HG03460 (cell line): ENCODE results near the gene ABCC4.
A peak's percentile ranks its signal among the peaks of the same experiment; 100 is the strongest.

ENCODE experiments used
- ATAC-seq: cut with Tn5 transposase; IDR thresholded peaks from one replicate; pipeline ENCODE4 v1.9.1; 2021; ENCODE audit not compliant: unreplicated experiment

The ABCC4 gene

GRCh38 chr13:95060014-95060519 is 241.2 kb downstream of the ABCC4 start:
- ATAC-seq = no peak

DNA sequence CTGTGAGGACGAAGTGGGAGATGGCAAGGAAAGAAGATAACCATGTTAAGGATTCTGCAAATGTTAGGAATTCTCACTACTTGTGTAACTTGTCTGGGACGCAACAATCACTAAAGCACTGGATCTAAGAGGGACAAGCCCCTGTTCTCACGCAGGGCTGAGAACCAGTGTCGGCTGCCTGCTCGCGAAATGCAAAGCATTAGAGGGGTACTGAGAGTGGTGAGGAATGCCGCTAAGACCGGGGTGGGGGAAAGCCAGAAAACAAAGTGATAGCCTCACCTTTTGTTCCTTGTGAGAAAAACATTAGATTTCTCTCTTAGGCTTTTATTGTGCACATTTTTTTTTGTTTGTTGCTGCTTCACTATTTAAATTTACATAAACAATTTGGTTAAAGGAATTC is 241.9 kb downstream of the ABCC4 start:
- ATAC-seq = no peak

DNA sequence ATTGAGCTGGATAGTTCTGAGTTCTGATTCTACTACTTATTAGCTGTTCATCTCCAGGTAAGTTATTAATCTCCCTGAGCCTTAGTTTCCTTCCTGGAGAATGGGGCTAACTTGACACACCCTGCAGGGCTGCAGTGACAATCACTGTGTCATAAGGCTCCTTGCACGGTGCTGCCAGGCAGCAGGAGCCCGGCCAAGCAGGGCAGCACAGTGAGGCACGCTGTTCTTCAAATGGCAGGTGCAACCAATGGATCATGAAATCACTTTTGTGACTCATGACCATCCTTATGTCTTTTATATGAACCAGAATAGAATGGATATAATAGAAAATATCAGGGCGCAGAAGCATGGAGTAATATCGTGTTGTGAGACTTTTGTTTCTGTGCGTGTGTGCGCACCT is 242.6 kb downstream of the ABCC4 start:
- no peak for ATAC-seq

GRCh38 chr13:95056266-95056665 is 245.0 kb downstream of the ABCC4 start:
- ATAC-seq = no peak

GRCh38 chr13:95050800-95051615 is 250.2 kb downstream of the ABCC4 start:
- no peak for ATAC-seq

DNA sequence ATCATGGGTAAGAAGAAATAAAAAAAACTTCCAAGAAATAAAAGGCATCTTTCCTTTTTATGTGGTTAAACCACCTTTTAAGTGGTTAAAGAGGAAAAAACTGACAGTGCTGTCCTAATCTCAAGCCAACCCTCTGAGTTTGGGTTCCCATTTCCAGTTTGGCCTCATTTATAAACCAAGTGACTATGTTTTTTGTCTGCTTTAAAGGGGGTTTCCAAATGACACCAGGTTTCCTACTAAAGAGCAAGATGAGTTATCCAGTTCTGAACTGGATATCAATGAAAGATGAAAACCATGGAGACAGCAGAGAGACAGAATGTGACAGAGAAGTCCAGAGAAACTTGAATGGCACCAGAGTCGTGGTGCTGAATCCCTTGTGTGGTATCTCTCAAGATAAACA is 251.5 kb downstream of the ABCC4 start:
- no peak for ATAC-seq

GRCh38 chr13:95044452-95045205 is 256.6 kb downstream of the ABCC4 start:
- ATAC-seq = no peak

DNA sequence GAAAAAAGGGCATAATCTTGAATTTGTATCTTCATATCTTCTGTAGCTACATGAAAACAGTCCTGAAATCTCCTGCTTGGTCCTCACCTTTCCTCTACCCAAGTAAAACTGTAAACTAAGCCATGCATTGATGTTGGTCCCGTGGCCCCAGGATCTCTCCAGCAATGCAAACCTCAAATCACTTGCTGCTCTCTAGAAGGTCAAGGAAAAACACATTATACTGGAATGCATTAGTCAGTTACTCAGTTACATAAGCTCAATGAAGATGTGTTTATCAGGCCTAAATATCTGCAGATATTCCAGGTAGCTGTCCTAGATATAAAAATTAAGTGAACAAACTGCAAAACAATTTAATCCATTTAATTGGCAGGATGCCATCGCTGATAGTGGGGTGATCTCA is 261.8 kb downstream of the ABCC4 start:
- no peak for ATAC-seq

DNA sequence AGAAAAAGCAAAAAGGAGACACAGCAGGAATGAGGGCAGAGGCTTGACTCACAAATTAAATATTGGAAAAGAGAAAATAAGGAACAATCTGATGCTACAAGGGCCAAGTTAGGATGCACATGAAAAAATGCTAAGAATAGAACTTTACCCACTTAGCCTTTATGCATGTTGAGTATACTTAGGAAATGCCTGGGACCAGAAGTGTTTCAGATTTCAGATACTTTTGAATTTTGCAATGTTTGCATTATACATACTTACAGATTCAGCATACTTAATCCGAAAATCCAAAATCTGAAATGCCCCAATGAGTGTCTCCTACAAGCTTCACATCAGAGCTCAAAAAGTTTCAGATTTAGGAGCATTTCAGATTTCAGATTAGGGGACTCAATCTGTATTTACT is 262.3 kb downstream of the ABCC4 start:
- no peak for ATAC-seq

GRCh38 chr13:95035311-95036109 is 265.7 kb downstream of the ABCC4 start:
- ATAC-seq = no peak

- peak; percentile 68 for ATAC-seq
These were observed 267.4 kb downstream of the ABCC4 start for GRCh38 chr13:95033890-95034289.

DNA sequence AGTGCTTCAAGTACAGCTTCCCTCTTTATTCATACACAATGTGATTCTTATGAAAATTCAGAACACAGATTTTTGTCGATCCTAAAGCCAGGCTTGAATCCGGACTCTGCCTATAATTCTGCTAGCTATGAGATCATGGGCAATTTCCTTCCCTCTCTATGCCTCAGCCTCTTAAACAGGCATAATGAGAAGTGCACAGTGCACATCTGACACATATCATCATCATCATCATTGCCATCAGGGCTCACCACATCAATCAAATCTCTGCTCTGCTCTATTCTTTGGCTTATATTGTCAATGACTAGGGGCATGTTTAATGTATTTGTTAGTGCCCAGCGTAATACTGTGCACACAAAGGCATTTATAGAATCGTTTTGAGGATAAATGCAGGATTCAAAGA is 269.1 kb downstream of the ABCC4 start:
- no peak for ATAC-seq

DNA sequence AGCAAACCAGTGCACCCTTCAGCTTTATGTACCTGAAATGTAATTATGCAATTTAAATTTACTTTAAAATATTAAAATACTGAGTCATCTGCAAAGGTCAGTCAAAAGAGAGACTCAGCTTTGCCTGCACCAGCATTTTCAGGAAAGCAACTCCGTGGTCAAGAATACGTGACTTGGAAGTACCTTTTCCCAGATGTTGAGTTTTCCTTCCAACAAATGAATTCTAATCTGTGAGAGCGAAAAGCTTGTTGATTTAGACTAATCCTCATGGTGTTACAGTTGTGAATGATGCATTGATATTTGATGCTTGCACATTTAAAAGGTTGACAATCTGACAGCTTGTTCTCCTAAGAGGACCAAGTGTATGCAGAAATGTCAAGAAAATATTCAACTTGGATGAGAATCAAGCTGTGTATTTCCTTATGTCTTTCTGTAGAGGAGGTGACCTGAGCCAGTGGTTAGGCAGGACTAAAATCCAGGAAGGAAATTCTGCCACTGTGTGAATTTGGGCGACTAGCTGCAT is 270.4 kb downstream of the ABCC4 start:
- no peak for ATAC-seq

DNA sequence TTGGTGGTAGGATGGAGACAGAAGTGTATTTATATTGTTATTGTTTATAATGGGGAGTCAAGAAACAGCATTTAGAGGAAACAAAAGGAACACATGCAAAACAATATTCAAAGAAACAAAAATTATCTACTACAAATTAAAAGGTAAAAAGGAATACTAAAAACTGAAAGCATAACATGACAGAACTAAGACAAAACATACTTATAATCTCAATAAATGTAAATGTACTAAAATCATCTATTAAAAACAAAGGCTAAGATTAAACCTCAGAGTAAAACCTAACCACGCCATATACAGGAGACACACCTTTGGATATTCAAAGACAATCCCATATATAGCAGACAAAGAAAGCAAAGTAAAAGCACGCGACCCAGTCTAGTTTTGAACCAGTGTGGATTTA is 273.6 kb downstream of the ABCC4 start:
- ATAC-seq = no peak

- no peak for ATAC-seq
These were observed 276.1 kb downstream of the ABCC4 start for GRCh38 chr13:95025116-95025515.

DNA sequence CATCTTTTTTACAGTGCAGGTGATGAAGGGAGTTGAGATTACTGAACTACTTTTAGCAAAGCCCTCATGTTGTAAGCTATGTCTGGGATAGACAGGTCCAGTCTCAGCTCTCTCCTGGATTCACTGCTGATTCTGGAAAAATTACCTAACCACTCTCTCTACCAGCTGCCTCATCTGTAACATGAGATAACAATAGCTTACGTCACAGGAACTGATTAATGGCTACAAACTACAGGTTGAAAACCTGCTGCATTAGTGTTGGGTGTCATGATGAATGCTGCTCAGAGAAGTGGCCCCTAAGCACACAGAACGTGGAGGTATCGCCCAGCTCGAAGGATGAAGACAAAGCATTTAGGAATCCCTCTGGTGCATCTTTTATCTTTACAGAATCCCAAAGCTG is 277.8 kb downstream of the ABCC4 start:
- no peak for ATAC-seq

- no peak for ATAC-seq
These were observed 280.8 kb downstream of the ABCC4 start for GRCh38 chr13:95020298-95020987.

DNA sequence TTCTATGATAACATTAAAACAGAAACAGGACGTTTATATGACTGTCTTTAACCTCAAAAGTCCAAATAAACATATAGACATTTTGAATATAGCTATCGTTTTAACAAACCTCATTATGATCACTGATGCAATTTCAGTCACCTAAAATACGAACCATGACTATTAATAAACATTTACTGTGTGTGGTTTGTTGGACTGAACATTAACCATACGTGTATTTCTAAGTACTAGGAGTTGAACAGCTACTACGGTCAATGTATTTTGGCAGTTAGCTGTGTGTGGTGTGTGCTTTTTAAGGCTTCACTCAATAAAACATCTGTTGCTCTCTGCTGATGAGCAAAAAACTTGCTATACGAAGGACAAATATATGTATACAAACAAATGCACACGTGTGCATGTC is 281.4 kb downstream of the ABCC4 start:
- no peak for ATAC-seq

DNA sequence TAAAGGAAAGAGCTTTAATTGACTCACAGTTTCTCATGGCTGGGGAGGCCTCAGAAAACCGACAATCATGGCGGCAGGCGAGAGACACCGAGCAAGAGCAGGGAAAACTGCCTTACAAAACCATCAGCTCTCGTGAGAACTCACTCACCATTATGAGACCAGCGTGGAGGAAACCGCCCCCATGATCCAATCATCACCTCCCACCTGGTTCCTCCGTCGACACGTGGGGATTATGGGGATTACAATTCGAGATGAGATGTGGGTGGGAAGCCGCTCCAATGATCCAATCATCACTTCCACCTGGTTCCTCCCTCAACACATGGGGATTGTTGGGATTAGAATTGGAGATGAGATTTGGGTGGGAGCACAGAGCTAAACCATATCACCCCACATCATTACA is 293.9 kb downstream of the ABCC4 start:
- no peak for ATAC-seq

DNA sequence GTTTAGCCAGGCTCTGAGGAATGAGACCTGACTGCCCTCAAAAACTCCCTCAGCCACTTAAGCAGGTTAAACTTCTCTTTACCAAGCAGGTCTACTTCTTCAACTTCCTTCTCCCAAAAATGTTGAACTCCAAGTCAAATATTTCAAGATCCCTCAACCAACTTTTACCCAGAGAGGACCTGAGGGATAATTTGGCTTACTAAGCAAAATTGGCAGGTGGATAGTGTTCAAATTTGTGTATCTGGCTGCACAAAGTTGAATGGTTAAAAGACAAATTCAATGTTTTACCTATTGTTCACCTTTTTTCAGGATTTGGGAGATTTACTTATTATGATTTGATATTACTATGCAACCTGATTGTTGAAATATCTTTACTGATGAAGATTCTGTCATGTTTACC is 296.0 kb downstream of the ABCC4 start:
- no peak for ATAC-seq
